Myocyte (in vitro differentiated cells): ENCODE results near the gene MN1. TPM values are rescaled to one million over a fixed set of nuclear protein-coding genes. Genes with fewer than 3 reads are reported as not detected.

Source experiments
- DNase-seq: peaks from one replicate; pipeline ENCODE4 v3.0.0-alpha.2; 2012; ENCODE audit warnings: low read depth
- polyA plus RNA-seq: library from polyadenylated mRNA; unstranded; fragments of >200 nt; gene quantifications from one replicate; pipeline ENCODE4 v1.2.1, GENCODE V29; 2012; ENCODE audit warnings: missing spikeins
- total RNA-seq: library from RNA; depleted of rRNA; stranded (reverse); fragments of >200 nt; gene quantifications from 2 replicates; pipeline ENCODE4 v1.2.3, GENCODE V29; 2014

MN1 gene
- 1.8 and 2.4 TPM in 2 replicates for total RNA-seq
- polyA plus RNA-seq = 2.5 TPM

DNA sequence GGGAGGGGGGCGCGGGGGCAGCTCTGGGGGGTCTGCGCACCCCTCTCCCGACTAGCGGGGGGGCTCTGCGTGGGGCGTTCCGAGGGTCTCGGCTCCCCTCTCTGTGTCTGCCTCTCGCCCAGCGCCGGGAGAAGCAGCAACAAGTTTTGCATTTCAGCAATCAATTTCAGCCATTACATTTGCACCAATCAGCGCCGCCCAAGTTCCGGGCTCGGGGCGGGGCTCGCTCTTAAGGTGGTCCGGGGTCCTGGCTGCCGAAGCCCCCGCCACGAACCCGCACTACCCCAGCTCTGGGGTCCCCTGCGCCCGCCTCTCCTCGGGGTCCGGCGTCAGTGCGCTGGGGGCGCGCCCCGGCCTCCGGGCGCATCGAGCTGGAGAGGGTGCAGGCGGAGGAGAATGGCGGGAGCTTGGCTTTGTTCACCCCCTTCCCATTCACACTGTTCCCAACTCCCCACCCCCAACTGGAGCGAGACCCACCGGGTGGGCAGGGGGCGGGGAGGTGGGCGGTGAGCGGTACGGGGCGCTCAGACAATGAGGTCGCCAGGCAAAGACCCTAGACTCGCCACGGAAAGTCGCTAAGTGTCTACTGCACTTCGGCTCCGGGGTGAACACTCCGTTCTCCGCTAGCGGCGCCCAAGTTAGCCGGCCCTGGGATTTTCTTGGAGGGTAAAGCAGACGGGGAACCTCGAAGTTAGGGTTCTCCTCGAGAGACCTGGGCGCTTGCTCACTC is at the start of gene MN1:
TSS of gene MN1 (minus strand) at position 141 of the 730 bp plus-strand sequence. CDS start 1,213 bp downstream, outside the sequence.
- peak; percentile 63 for DNase-seq

DNA sequence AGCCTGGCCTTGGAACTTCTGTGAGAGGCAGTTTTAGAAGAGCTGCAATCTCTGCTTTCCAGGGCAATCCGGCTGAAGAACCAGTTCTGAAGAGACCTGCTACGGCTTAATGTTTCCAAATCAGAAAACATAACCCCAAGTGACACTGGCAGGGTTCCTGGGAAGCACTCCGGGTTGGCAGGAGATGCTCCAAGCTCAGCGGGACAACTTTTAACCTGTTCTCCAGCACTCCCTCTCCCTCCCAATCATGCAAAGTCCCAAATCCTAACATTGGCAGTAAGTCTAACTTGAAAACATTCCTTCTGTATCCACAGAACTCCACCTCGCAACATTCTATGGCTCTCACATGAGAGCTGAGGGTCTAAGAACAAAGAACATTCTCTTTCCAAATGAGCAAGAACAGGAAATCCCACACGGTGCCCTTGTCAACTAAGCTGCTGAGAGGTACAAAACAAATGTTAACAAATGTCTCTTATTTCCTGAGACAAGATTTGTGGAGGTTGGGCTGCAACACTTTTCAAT is 48.5 kb upstream of the MN1 start:
- DNase-seq = no peak

DNA sequence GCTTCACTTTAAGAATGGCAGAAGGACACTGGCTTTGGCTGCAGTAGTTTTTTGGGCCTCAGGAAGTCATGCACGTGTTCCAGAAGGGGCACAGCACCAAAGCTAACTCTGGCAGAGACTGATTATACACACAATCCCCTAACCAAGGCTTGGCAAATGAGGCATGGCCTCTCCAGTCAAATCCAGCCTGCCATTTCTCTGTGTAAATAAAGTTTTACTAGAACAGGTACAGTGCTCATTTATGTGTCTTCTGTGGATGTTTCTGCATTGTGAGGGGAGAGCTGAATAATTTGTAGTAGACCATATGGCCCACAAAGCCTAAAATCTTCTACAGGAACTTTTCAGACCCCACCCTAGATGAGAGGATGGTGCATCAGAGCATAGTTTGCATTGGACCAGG is 46.4 kb upstream of the MN1 start:
- DNase-seq = no peak

- no peak for DNase-seq
These were observed 45.4 kb upstream of the MN1 start for GRCh38 chr22:27846910-27847309.

GRCh38 chr22:27846248-27846757 is 44.7 kb upstream of the MN1 start:
- DNase-seq = no peak

DNA sequence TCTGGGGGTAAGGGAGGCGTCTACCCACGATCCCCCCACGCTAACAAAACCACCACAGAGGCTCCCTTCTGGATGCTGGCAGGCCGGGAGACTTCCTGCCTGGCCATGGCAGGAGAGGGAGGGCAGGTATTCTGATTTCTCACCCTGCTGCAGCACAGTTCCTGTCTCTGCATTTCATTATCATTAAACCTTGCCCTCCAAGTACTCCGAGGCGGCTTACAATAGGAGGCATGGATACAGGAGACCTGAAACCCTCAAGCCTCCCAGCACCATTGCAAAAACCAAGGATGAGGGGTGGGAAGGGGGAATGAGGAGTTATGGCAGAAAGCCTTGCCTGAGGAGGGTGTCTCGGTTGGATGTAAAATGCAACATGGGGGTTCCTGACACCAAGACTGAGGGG is 44.1 kb upstream of the MN1 start:
- no peak for DNase-seq

DNA sequence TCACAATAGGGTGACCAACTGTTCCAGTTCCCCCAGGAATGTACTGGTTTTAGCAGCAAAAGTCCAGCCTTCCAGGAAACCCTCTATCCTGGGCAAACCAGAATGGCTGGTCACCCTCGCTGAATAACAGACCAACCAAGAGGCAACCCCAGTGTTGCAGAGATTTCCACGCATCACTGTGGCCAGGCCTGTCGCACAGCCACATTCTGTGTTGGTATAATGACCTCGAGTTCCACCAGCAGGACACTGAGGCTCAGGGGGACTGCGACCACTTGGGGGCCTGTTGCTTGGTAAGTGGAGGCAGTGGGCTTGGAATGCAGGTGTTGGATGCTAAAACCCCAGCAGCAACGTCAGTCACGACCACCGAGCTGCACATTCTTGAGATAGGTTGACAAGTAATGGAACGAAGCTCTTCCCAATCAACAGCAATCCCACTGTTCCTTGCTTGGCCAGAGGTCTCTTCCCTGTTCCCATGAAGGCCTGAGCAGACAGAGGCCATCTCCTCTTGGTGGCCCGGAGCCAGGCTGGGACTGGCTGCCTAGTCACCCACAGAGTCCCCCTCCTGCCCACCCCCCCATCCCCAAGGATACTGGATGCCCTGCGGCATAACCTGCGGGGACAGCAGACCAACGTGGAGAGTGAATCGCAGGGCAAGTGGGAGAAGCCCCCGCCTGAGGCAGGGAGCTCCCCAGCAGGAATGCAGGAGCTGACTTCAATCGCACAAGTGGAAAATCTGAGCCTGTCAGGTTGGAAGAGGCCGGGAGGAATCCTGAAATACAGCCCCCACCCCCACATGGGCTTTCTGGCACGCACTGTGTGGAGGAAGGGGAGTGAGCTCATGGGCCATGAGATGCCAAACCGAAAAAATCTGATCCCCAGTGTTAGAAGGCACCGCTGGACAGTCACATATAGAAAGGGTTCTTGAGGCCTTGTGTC is 43.4 kb upstream of the MN1 start:
- no peak for DNase-seq

DNA sequence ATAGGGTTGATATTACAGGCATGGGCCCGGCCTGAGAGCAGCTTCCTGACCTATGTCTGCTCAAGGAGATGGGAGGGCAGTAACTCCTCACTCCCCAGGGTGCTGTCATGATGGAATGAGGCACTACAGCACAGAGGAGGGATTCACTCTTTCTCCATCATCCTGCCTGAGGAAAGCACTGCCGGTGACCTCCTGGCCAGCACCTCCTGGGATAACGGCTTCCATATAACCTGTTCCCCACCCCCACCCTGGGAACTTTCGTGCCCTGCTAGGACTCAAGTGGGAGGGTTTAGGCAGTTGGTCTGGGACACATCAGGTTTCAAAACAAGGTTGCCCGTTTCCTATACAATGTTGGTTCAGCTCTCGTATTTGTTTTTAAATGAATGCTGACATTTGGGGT is 42.7 kb upstream of the MN1 start:
- no peak for DNase-seq

GRCh38 chr22:27843441-27843840 is 41.9 kb upstream of the MN1 start:
- DNase-seq = no peak

GRCh38 chr22:27842669-27843431 is 41.3 kb upstream of the MN1 start:
- no peak for DNase-seq

- no peak for DNase-seq
These were observed 40.6 kb upstream of the MN1 start for GRCh38 chr22:27842201-27842600.

- DNase-seq = no peak
These were observed 38.9 kb upstream of the MN1 start for GRCh38 chr22:27840436-27840835.

- DNase-seq = no peak
These were observed 37.6 kb upstream of the MN1 start for GRCh38 chr22:27839057-27839660.

DNA sequence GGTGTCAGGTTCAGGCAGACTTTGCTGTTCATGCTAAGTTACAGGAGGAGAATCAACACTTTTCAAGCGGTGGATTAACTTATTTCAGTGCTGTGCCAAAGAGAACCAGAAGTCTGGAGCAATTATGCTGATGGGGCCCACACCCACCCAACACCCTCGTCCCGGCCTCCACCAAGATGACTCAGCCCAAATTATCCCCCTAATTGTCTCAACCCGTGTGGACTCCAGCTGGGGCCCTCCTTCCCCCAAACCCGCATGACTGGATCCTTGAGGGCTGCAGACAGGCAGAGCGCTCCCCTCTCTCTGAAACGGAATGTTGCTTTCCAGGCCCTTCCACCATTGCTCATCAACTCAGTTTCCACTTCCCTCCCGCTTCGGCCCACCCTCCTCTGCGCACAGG is 34.6 kb upstream of the MN1 start:
- no peak for DNase-seq

DNA sequence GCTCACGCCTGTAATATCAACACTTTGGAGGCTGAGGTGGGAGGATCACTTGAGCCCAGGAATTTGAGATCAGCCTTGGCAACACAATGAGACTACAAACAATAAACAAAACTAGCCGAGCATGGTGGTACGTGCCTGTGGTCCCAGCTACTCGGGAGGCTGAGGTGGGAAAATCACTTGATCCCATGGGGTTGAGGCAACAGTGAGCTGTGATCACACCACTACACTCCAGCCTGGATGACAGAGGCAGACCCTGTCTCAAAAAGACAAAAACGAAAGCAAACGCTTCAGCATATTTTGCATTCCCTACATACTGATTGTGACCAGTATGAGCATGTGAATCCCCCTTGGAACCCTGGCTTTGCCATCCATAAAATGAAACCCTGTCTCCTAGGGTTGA is 33.9 kb upstream of the MN1 start:
- DNase-seq = no peak

DNA sequence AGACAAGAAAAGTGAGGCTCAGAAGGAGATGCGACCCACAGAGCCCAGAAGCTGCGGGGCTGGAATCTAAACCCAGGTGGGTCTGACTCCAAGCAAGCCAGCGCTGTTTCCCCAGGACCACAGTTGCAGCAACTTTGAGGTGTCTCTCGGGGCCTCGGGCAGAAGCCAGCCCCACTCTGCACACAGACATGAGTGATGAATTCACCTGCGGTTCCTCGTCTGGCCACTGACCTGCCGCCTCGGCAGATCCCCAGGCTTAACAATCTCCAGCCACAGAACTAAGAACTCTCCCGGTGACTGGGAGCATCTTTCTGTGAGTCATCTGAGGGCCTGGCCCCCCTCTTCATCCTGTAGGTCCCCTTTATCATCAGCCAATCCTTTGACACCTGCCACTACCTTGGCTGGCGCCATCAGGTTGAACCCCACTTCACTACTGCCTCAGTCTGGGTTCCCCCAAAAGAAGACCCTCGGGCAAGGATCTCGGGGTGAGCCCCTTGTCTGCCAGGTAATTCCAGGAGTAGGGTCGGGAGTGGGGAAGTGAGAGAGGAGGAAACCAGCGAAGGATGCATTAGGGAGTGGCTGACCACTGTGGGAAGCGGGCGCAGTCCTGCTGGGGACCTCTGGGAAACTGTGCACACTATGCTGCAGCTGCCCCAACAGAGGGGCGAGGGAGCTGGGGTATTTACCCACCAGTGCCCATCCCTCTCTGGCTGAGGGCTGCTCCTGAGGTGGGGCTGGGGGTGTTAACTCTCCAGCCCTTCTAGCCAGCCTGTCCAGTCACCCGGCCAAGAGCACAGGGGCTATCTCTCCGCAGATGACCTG is 33.0 kb upstream of the MN1 start:
- no peak for DNase-seq

- DNase-seq = no peak
These were observed 32.2 kb upstream of the MN1 start for GRCh38 chr22:27833803-27834202.

GRCh38 chr22:27832606-27833005 is 31.1 kb upstream of the MN1 start:
- no peak for DNase-seq

GRCh38 chr22:27829620-27830019 is 28.1 kb upstream of the MN1 start:
- DNase-seq = no peak
